ENCODE data around the gene DLG5.

Gene DLG5

DNA sequence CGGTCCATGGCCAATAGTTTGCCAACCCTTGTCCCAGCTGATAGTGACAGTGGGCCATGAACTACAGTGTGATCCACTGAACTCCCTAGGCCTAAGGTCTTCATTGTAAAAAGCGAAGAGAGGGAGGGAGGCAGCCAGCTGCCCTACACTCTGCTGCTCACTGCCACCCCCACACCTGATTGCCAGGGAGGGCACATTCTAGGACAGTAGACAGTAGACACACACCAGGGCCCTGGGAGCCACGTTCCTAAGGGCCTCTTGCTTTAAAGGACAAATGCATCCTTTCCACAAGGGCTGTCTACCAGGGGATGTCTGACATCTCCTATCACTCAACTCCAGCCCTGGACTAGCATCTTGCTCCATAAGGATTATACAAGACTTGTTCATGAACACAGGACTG, 122.2 kb downstream of the DLG5 start:
- no peak for TF ChIP-seq TEAD4 (IDR thresholded peaks at IDR 0.05)
- TF ChIP-seq CREB1 (IDR thresholded peaks at IDR 0.05; ENCODE audit: low read depth): no peak
- TF ChIP-seq EGR1 (IDR thresholded peaks at IDR 0.05): no peak
- TF ChIP-seq, protein P1, sequence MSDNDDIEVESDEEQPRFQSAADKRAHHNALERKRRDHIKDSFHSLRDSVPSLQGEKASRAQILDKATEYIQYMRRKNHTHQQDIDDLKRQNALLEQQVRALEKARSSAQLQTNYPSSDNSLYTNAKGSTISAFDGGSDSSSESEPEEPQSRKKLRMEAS (IDR thresholded peaks at IDR 0.05): no peak
- TF ChIP-seq FOXM1 (IDR thresholded peaks at IDR 0.05; ENCODE audit: borderline replicate concordance, low read depth): no peak
- no peak for TF ChIP-seq TCF12 (IDR thresholded peaks at IDR 0.05; ENCODE audit: low read depth)
- TF ChIP-seq EP300 (IDR thresholded peaks at IDR 0.05; ENCODE audit: borderline replicate concordance): no peak
- TF ChIP-seq ZBTB7A (IDR thresholded peaks at IDR 0.05; ENCODE audit: low read depth): no peak
- TF ChIP-seq, protein P2, sequence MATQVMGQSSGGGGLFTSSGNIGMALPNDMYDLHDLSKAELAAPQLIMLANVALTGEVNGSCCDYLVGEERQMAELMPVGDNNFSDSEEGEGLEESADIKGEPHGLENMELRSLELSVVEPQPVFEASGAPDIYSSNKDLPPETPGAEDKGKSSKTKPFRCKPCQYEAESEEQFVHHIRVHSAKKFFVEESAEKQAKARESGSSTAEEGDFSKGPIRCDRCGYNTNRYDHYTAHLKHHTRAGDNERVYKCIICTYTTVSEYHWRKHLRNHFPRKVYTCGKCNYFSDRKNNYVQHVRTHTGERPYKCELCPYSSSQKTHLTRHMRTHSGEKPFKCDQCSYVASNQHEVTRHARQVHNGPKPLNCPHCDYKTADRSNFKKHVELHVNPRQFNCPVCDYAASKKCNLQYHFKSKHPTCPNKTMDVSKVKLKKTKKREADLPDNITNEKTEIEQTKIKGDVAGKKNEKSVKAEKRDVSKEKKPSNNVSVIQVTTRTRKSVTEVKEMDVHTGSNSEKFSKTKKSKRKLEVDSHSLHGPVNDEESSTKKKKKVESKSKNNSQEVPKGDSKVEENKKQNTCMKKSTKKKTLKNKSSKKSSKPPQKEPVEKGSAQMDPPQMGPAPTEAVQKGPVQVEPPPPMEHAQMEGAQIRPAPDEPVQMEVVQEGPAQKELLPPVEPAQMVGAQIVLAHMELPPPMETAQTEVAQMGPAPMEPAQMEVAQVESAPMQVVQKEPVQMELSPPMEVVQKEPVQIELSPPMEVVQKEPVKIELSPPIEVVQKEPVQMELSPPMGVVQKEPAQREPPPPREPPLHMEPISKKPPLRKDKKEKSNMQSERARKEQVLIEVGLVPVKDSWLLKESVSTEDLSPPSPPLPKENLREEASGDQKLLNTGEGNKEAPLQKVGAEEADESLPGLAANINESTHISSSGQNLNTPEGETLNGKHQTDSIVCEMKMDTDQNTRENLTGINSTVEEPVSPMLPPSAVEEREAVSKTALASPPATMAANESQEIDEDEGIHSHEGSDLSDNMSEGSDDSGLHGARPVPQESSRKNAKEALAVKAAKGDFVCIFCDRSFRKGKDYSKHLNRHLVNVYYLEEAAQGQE (IDR thresholded peaks at IDR 0.05; ENCODE audit: low read depth): no peak
- TF ChIP-seq YY1 (IDR thresholded peaks at IDR 0.05; ENCODE audit: low read depth): no peak
- TF ChIP-seq TAF1 (IDR thresholded peaks at IDR 0.05; ENCODE audit: low read depth): no peak
- TF ChIP-seq CEBPB (IDR thresholded peaks at IDR 0.05): no peak
- no peak for TF ChIP-seq NFIC (IDR thresholded peaks at IDR 0.05)

DNA sequence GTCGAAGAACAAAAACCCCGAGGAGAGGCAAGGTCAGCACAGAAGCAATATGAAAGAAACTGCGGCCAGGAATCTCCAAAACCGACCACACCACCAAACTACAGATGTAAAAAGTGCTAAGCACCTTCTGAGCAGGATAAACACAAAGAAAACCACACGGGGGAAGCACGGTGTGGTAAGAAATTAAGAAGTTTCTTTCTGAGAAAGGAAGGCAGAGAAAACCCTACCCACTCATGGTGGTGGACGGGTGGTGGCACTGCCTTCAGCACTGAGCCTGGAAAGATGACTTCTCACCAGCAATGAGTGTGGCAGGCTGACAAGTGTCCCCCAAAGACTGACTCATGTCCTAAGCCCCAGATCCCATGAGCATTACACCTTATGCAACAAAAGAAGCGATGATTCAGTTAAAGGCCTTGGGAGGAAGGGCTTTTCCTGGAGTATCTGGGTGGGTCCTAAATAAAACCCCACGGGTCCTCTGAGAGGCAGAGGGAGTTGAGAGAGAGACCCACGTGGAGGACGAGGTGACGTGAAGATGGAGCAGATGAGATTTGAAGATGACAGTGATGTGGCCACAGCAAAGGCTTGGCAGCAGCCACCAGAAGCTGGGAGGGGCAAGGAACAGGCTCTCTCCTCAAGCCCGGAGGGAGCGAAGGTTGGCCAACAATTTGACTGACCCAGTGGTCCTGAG, 124.9 kb downstream of the DLG5 start:
- no peak for TF ChIP-seq RAD21 (IDR thresholded peaks at IDR 0.05; ENCODE audit: low read depth)
- TF ChIP-seq, protein P3, sequence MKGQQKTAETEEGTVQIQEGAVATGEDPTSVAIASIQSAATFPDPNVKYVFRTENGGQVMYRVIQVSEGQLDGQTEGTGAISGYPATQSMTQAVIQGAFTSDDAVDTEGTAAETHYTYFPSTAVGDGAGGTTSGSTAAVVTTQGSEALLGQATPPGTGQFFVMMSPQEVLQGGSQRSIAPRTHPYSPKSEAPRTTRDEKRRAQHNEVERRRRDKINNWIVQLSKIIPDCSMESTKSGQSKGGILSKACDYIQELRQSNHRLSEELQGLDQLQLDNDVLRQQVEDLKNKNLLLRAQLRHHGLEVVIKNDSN (IDR thresholded peaks at IDR 0.05): no peak
- no peak for TF ChIP-seq CEBPB (IDR thresholded peaks at IDR 0.05)

DNA sequence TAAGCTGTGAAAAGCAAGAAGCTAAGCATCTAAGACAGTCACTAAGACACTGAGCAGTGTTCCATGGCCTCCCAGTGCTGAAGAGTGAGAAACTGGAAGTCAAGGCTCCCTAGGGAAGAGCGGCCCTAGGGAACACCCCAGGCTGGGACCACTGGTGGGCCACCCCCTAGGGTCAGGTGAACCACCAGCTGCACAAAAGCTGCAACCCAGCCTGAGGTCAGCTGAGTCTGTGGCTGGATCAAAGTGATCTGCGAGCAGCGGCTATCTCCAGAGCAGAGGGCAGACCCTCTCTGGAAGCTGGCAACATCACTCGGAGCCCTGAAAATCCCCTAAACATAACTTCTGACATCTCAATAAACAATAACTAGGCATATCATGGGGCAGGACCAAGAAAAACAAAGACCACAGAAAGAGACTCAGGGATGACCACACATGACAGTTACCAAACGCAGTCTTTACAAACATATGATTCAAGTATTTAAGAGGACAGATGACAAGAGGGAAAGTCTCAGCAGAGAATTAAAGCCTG, 125.8 kb downstream of the DLG5 start:
- TF ChIP-seq EGR1 (IDR thresholded peaks at IDR 0.05): no peak
- no peak for TF ChIP-seq NFIC (IDR thresholded peaks at IDR 0.05)
- TF ChIP-seq, protein P1 (IDR thresholded peaks at IDR 0.05): no peak
- TF ChIP-seq, protein P3 (IDR thresholded peaks at IDR 0.05): no peak
- no peak for TF ChIP-seq CREB1 (IDR thresholded peaks at IDR 0.05; ENCODE audit: low read depth)

DNA sequence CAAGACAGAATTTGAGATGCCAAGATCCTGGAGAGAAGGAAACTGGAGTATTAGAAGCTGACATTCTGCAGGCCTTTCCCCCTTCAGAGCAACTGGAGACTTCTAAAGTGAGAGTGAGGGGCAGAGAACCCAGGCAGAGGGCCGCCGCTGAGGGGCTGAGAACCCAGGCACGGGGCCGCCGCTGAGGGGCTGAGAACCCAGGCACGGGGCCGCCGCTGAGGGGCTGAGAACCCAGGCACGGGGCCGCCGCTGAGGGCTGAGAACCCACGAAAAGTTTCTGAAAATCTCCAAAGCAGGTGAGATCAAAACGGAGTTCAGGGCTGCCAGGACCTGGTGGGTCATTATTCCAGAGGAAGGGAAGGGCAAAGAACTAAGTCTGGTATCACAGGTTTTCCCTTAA, 126.2 kb downstream of the DLG5 start:
- TF ChIP-seq YY1 (IDR thresholded peaks at IDR 0.05; ENCODE audit: low read depth) (no peak), FOXM1 (IDR thresholded peaks at IDR 0.05; ENCODE audit: borderline replicate concordance, low read depth) (no peak), TAF1 (IDR thresholded peaks at IDR 0.05; ENCODE audit: low read depth) (no peak), ZBTB7A (IDR thresholded peaks at IDR 0.05; ENCODE audit: low read depth) (no peak), CEBPB (IDR thresholded peaks at IDR 0.05) (no peak), TEAD4 (IDR thresholded peaks at IDR 0.05) (no peak), NFIC (IDR thresholded peaks at IDR 0.05) (no peak), EGR1 (IDR thresholded peaks at IDR 0.05) (no peak), TCF12 (IDR thresholded peaks at IDR 0.05; ENCODE audit: low read depth) (no peak), RAD21 (IDR thresholded peaks at IDR 0.05; ENCODE audit: low read depth) (no peak), EP300 (IDR thresholded peaks at IDR 0.05; ENCODE audit: borderline replicate concordance) (no peak), CREB1 (IDR thresholded peaks at IDR 0.05; ENCODE audit: low read depth) (no peak)
- TF ChIP-seq, protein P1 (IDR thresholded peaks at IDR 0.05): no peak
- TF ChIP-seq, protein P3 (IDR thresholded peaks at IDR 0.05): no peak
- TF ChIP-seq, protein P2 (IDR thresholded peaks at IDR 0.05; ENCODE audit: low read depth): no peak

DNA sequence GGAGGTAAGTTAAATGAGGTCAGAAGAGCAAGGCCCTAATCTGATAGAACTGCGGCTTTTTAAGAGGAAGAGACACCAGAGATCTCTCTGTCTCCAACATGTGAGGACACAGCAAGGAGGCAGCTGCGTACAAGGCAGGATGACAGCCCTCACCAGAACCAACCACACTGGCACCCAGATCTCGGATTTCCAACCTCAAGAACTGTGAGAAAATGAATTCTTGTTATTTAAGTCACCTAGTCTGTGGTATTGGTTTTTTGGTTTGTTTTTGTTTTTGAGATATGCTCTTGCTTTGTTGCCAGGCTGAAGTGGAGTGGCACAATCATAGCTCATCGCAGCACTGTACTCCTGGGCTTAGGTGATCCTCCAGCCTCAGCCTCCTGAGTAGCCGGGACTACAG, 127.2 kb downstream of the DLG5 start:
- TF ChIP-seq CEBPB (IDR thresholded peaks at IDR 0.05) (no peak), ZBTB7A (IDR thresholded peaks at IDR 0.05; ENCODE audit: low read depth) (no peak), YY1 (IDR thresholded peaks at IDR 0.05; ENCODE audit: low read depth) (no peak), NFIC (IDR thresholded peaks at IDR 0.05) (no peak)
- TF ChIP-seq, protein P2 (IDR thresholded peaks at IDR 0.05; ENCODE audit: low read depth): no peak
